Stimulated activated CD4-positive, alpha-beta T cell treated with anti-CD3 and anti-CD28 coated beads, TNF-alpha, amount 100 ng/mL, for 4 hours (primary cell): ENCODE results near the gene FBXW5.

ENCODE experiments used
- DNase-seq, 3 experiments: peaks; one replicate each; pipeline ENCODE4 v3.0.0-alpha.2; 2020; ENCODE audit warnings: low read depth in 3 of 3

Gene FBXW5

GRCh38 chr9:136977649-136978072, 33.1 kb upstream of the FBXW5 start:
- DNase-seq = no peak

- DNase-seq = no peak
Measured at GRCh38 chr9:136977223-136977622, 32.7 kb upstream of the FBXW5 start, which contains the start of gene PTGDS. Gene PTGDS (plus strand): TSS chr9:136977504. CDS start chr9:136977579, 75 bp downstream.

GRCh38 chr9:136975644-136976043, 31.1 kb upstream of the FBXW5 start:
- DNase-seq = no peak

GRCh38 chr9:136974817-136975535, 30.4 kb upstream of the FBXW5 start:
- DNase-seq = no peak

GRCh38 chr9:136973618-136974617, 29.4 kb upstream of the FBXW5 start:
- no peak for DNase-seq

- DNase-seq = no peak
Measured at GRCh38 chr9:136972743-136973142, 28.2 kb upstream of the FBXW5 start.

- no peak for DNase-seq
Measured at GRCh38 chr9:136972335-136972734, 27.8 kb upstream of the FBXW5 start.

- DNase-seq = no peak
Measured at GRCh38 chr9:136971746-136972145, 27.2 kb upstream of the FBXW5 start.

- no peak for DNase-seq
Measured at GRCh38 chr9:136970361-136970760, 25.8 kb upstream of the FBXW5 start.

GRCh38 chr9:136969774-136970173, 25.2 kb upstream of the FBXW5 start:
- no peak for DNase-seq

- no peak for DNase-seq
Measured at GRCh38 chr9:136969150-136969549, 24.6 kb upstream of the FBXW5 start.

GRCh38 chr9:136968333-136969127, 24.0 kb upstream of the FBXW5 start:
- DNase-seq = no peak

GRCh38 chr9:136965771-136966484, 21.4 kb upstream of the FBXW5 start:
- DNase-seq = no peak

GRCh38 chr9:136964833-136965422, 20.4 kb upstream of the FBXW5 start:
- no peak for DNase-seq

- DNase-seq = no peak
Measured at GRCh38 chr9:136964171-136964689, 19.7 kb upstream of the FBXW5 start.

- DNase-seq = no peak
Measured at GRCh38 chr9:136963751-136964150, 19.2 kb upstream of the FBXW5 start.

- no peak for DNase-seq
Measured at GRCh38 chr9:136963341-136963740, 18.8 kb upstream of the FBXW5 start.

GRCh38 chr9:136962701-136963248, 18.2 kb upstream of the FBXW5 start:
- no peak for DNase-seq

GRCh38 chr9:136962163-136962562, 17.6 kb upstream of the FBXW5 start:
- no peak for DNase-seq
